ENCODE measurements around the gene CFAP300.

The CFAP300 gene

GRCh38 chr11:102079625-102080024 is 32.4 kb downstream of the CFAP300 start:
- FAIRE-seq: no peak

- no peak for FAIRE-seq
These were observed 34.1 kb downstream of the CFAP300 start for GRCh38 chr11:102081313-102081712.

- no peak for FAIRE-seq
These were observed 38.8 kb downstream of the CFAP300 start for GRCh38 chr11:102085864-102086551.

- no peak for FAIRE-seq
These were observed 49.9 kb downstream of the CFAP300 start for GRCh38 chr11:102097186-102097585.

GRCh38 chr11:102099755-102100154 is 52.5 kb downstream of the CFAP300 start:
- FAIRE-seq: no peak

- FAIRE-seq: no peak
These were observed 61.6 kb downstream of the CFAP300 start for GRCh38 chr11:102108734-102109440.

- FAIRE-seq: no peak
These were observed 62.9 kb downstream of the CFAP300 start, which contains the start of gene YAP1 for GRCh38 chr11:102109896-102110760. TSS of gene YAP1 (plus strand) at chr11:102110447. CDS start at chr11:102110849, 402 bp downstream.

GRCh38 chr11:102110761-102111010 is 63.4 kb downstream of the CFAP300 start:
- no peak for FAIRE-seq

GRCh38 chr11:102111011-102111786 is 64.0 kb downstream of the CFAP300 start:
- FAIRE-seq: no peak

GRCh38 chr11:102111787-102112508 is 64.7 kb downstream of the CFAP300 start:
- peak; percentile 62 for FAIRE-seq

- no peak for FAIRE-seq
These were observed 65.2 kb downstream of the CFAP300 start for GRCh38 chr11:102112509-102112821.

GRCh38 chr11:102114032-102114431 is 66.8 kb downstream of the CFAP300 start:
- no peak for FAIRE-seq

GRCh38 chr11:102115557-102115956 is 68.3 kb downstream of the CFAP300 start:
- FAIRE-seq: no peak

GRCh38 chr11:102116453-102117205 is 69.4 kb downstream of the CFAP300 start:
- no peak for FAIRE-seq

GRCh38 chr11:102117472-102118113 is 70.4 kb downstream of the CFAP300 start:
- no peak for FAIRE-seq

- FAIRE-seq: no peak
These were observed 71.7 kb downstream of the CFAP300 start for GRCh38 chr11:102118937-102119336.

GRCh38 chr11:102119997-102120396 is 72.8 kb downstream of the CFAP300 start:
- FAIRE-seq: no peak

- no peak for FAIRE-seq
These were observed 73.3 kb downstream of the CFAP300 start for GRCh38 chr11:102120437-102120973.

GRCh38 chr11:102121329-102121728 is 74.1 kb downstream of the CFAP300 start:
- no peak for FAIRE-seq
